HG02870 (cell line): Measurements from ENCODE around the gene VGF.

ENCODE experiments used
- ATAC-seq: cut with Tn5 transposase; IDR thresholded peaks from one replicate; pipeline ENCODE4 v1.9.1; 2021; ENCODE audit warnings: mild to moderate bottlenecking, moderate library complexity; ENCODE audit not compliant: unreplicated experiment

Gene VGF

GRCh38 chr7:101186194-101186593, 20.8 kb upstream of the VGF start:
- no peak for ATAC-seq

GRCh38 chr7:101185258-101185839, 20.0 kb upstream of the VGF start:
- ATAC-seq: no peak

- no peak for ATAC-seq
Measured at GRCh38 chr7:101180130-101180755, 14.9 kb upstream of the VGF start, which contains the start of gene NAT16. Gene NAT16, minus strand, starts transcription at chr7:101180293. Its CDS starts 5,486 bp downstream, at chr7:101174807.

- no peak for ATAC-seq
Measured at GRCh38 chr7:101179713-101180112, 14.3 kb upstream of the VGF start.

GRCh38 chr7:101179117-101179516, 13.7 kb upstream of the VGF start:
- ATAC-seq: no peak

GRCh38 chr7:101177644-101178043, 12.3 kb upstream of the VGF start:
- ATAC-seq: no peak

GRCh38 chr7:101175664-101176063, 10.3 kb upstream of the VGF start:
- no peak for ATAC-seq

- no peak for ATAC-seq
Measured at GRCh38 chr7:101174322-101174854, 9.0 kb upstream of the VGF start.

- ATAC-seq: no peak
Measured at GRCh38 chr7:101173752-101174244, 8.4 kb upstream of the VGF start.

GRCh38 chr7:101172854-101173751, 7.7 kb upstream of the VGF start:
- ATAC-seq: no peak

GRCh38 chr7:101172005-101172853, 6.9 kb upstream of the VGF start:
- no peak for ATAC-seq

GRCh38 chr7:101171442-101171837, 6.1 kb upstream of the VGF start:
- ATAC-seq: no peak

GRCh38 chr7:101170617-101171441, 5.5 kb upstream of the VGF start:
- no peak for ATAC-seq

- no peak for ATAC-seq
Measured at GRCh38 chr7:101169838-101170551, 4.6 kb upstream of the VGF start.

- no peak for ATAC-seq
Measured at GRCh38 chr7:101169110-101169837, 3.9 kb upstream of the VGF start.

GRCh38 chr7:101168412-101169049, 3.2 kb upstream of the VGF start:
- no peak for ATAC-seq

- ATAC-seq: no peak
Measured at GRCh38 chr7:101167645-101168411, 2.5 kb upstream of the VGF start.
